Activated B cell treated with CpG ODN at 0.5 μM for 24 hours (primary cell): ENCODE measurements around the gene OCIAD2. TPM values are rescaled to one million over a fixed set of nuclear protein-coding genes. Genes with fewer than 3 reads are reported as not detected.
A peak's percentile ranks its signal among the peaks of the same experiment; 100 is the strongest.
"Not testable (repeated sequence)": the region's sequence is repeated elsewhere in the genome, so short reads cannot be mapped to it uniquely, and the experiment has no call there.

Experiments used
- ATAC-seq: fragments of 200-7000 bp; cut with Tn5 transposase; one replicate; pipeline ENCODE4 v1.10.0; 2021; ENCODE audit warnings: low read depth, mild to moderate bottlenecking, moderate library complexity
- CTCF ChIA-PET: fragments of 350-600 bp; sonication (Branson Sonifier 250); formaldehyde crosslinking; loops from one replicate; lab custom pipeline; 2021; ENCODE audit warnings: antibody characterized with exemption; lab: Charles Lee
- POLR2A ChIA-PET: fragments of 350-600 bp; sonication (Branson Sonifier 250); formaldehyde crosslinking; loops from one replicate; lab custom pipeline; 2021; ENCODE audit warnings: antibody characterized with exemption; lab: Charles Lee
- DNase-seq: peaks from one replicate; pipeline ENCODE4 v3.0.0; 2022
- H3K27ac Mint-ChIP-seq: one replicate; pipeline ENCODE4 v1.8.0; 2020; ENCODE audit warnings: mixed read lengths
- H3K27me3 Mint-ChIP-seq: one replicate; pipeline ENCODE4 v1.8.0; 2021; ENCODE audit warnings: mixed read lengths
- H3K36me3 Mint-ChIP-seq: one replicate; pipeline ENCODE4 v1.8.0; 2021; ENCODE audit warnings: low read depth, mixed read lengths
- H3K4me1 Mint-ChIP-seq: one replicate; pipeline ENCODE4 v1.8.0; 2021; ENCODE audit warnings: mixed read lengths
- H3K4me3 Mint-ChIP-seq: one replicate; pipeline ENCODE4 v1.8.0; 2020; ENCODE audit warnings: mild to moderate bottlenecking, mixed read lengths
- H3K9me3 Mint-ChIP-seq: one replicate; pipeline ENCODE4 v1.8.0; 2020; ENCODE audit warnings: mixed read lengths
- intact Hi-C: fragments of 100-400 bp; cut with micrococcal nuclease; formaldehyde crosslinking; loops from one replicate; pipeline ENCODE4 v1.15.1; 2024
- total RNA-seq: library from RNA; stranded (reverse); gene quantifications from 2 replicates; pipeline ENCODE4 v1.2.3, GENCODE V29; 2022
- TF ChIP-seq, protein P1 (sequence below): fragments of 200-600 bp; IDR thresholded peaks from one replicate; pipeline ENCODE4 v1.8.0; 2022; ENCODE audit warnings: antibody characterized with exemption, mild to moderate bottlenecking

Gene OCIAD2
- total RNA-seq, 1 donor from 2014 or later, result 38.3 TPM

DNA sequence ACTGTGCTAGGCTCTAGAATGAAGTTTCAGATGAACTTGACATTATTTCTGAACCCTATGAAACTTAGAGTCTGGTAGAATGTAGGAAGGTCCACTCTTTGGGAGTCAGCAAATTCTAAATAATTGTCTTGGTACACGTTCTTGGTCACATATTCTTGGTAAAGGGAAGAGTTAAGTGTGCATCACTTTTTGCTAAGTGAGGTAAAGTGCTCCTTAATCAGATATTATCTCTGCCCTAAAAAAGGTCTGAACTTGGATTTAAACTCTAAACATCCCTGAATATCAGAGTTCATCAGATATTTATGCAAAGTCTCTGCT is 7.2 kb downstream of the OCIAD2 start:
- DNase-seq, result no peak
- CTCF ChIA-PET, result no interaction called here
- Mint-ChIP-seq H3K36me3 (peaks cover 84% of the 10 kb centered on the region), H3K9me3 (no peaks in the 10 kb centered on the region), H3K4me1 (peaks cover 19% of the 10 kb centered on the region), H3K27ac (peak overlapping the region; percentile 62), H3K4me3 (peak overlapping the region; percentile 32), H3K27me3 (no peaks in the 10 kb centered on the region)
- TF ChIP-seq, protein P1, sequence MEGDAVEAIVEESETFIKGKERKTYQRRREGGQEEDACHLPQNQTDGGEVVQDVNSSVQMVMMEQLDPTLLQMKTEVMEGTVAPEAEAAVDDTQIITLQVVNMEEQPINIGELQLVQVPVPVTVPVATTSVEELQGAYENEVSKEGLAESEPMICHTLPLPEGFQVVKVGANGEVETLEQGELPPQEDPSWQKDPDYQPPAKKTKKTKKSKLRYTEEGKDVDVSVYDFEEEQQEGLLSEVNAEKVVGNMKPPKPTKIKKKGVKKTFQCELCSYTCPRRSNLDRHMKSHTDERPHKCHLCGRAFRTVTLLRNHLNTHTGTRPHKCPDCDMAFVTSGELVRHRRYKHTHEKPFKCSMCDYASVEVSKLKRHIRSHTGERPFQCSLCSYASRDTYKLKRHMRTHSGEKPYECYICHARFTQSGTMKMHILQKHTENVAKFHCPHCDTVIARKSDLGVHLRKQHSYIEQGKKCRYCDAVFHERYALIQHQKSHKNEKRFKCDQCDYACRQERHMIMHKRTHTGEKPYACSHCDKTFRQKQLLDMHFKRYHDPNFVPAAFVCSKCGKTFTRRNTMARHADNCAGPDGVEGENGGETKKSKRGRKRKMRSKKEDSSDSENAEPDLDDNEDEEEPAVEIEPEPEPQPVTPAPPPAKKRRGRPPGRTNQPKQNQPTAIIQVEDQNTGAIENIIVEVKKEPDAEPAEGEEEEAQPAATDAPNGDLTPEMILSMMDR, result no peak
- POLR2A ChIA-PET, result no interaction called here
- ATAC-seq, result no peak
- intact Hi-C loops, result no loop called here

DNA sequence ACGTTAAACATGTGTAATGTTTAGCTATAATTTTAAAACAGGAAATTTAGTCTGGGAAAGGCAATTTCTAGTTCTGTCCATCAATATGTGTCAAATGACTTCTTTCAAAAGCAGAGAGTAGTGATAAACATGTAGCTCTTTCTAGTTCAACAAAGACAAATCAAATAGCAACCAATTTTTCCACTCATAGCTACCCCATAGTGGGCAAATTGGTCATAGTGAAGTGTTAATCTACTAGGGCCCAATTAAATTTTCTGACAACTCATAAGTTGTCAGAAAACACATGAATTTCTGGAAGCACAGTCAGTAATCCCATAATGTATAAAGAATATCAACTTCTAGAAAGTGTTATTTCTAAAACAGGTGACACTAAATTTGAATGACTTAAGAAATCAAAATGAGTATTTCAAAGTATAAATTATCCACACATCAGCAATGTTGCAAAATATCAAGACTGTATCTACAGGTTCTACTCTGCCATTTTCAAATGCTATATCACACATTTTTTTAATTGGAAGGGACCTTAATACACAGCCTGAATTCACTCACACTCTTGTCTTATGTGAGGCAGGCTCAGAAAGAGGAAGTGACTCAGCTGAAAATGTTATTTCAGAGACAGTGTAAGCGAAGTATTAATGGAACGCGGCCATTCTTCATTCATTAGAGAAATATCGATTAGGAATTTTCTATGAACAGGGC is 7.7 kb downstream of the OCIAD2 start:
- Mint-ChIP-seq H3K27me3 (no peaks in the 10 kb centered on the region), H3K27ac (peak overlapping the region; percentile 62), H3K36me3 (peaks cover 85% of the 10 kb centered on the region), H3K4me3 (peak overlapping the region; percentile 32), H3K9me3 (no peaks in the 10 kb centered on the region), H3K4me1 (peaks cover 18% of the 10 kb centered on the region)
- ChIA-PET POLR2A (interaction anchor here (0.8 to 1.1 kb wide), 2 partner anchors 8 to 119 kb away, joined by 3 to 4 read pairs; partner anchors contain the start of genes FRYL and OCIAD2), CTCF (interaction anchor here (0.5 to 1.4 kb wide), 2 partner anchors 64 to 321 kb away, joined by 3 to 4 read pairs; no protein-coding TSS in a partner anchor)
- ATAC-seq, result peak; percentile 71
- TF ChIP-seq, protein P1, result no peak
- no peak for DNase-seq
- intact Hi-C loops, result no loop called here

DNA sequence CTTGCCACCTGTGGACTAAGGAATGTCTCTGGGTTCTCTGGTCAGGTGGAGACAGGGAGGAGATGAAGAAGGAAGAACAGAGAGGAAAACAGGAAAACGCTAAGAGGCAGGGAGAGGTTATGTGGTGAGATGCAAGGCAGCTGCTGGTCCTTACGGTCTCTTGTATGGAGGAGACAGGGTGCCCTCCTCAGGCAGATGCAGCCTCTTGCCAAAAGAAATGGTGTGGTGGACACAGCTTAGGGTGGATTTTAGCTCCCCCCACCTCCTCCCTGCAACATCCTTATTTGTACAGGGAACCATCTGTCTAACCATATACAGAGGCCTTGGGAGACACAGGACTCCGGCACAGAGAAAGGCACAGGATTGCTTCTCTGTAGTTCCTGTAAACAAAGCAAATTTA is 9.7 kb downstream of the OCIAD2 start:
- TF ChIP-seq, protein P1, result no peak
- H3K27ac Mint-ChIP-seq, result no peak overlapping the region
- no peak for ATAC-seq
- H3K4me3 Mint-ChIP-seq, result no peak overlapping the region
- DNase-seq, result no peak
- POLR2A ChIA-PET, result no interaction called here
- CTCF ChIA-PET, result no interaction called here
- intact Hi-C loops, result no loop called here
- H3K9me3 Mint-ChIP-seq, result no peaks in the 10 kb centered on the region
- no peaks in the 10 kb centered on the region for H3K27me3 Mint-ChIP-seq
- H3K4me1 Mint-ChIP-seq, result peaks cover 16% of the 10 kb centered on the region
- H3K36me3 Mint-ChIP-seq, result peaks cover 87% of the 10 kb centered on the region

DNA sequence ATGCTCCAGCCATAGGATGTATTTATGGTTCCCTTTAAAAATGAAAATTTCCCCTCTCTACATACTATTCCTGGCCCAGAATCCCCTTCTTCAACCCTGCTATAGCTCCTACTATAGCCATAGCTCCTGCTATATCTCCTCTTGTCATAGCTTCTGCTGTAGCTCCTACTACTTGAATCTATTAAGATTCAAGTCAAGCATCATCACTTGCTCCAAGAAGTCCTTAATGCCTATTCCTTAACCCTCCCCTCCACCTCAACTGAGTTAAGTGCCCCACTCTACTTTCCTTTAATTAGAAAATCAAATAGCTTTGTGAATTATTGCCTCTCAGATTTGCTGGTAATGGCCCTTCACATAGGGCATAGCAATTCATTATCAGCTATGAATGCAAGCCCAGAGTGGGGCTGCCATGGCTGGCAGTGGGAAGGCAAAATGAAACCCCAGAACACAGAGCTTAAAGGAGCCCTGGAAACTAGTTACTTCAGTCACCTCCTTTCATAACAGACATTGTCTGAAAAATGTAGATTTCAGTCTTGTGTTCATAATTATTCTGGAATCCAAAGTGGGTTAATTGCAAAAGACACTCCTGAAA is 15.4 kb downstream of the OCIAD2 start:
- DNase-seq (no peak), ATAC-seq (no peak)
- ChIA-PET POLR2A (no interaction called here), CTCF (no interaction called here)
- no peak overlapping the region for H3K27ac Mint-ChIP-seq
- intact Hi-C loops, result no loop called here
- peaks cover 71% of the 10 kb centered on the region for H3K36me3 Mint-ChIP-seq
- H3K27me3 Mint-ChIP-seq, result no peaks in the 10 kb centered on the region
- no peaks in the 10 kb centered on the region for H3K4me1 Mint-ChIP-seq
- H3K4me3 Mint-ChIP-seq, result no peak overlapping the region
- TF ChIP-seq, protein P1, result no peak
- H3K9me3 Mint-ChIP-seq, result peaks cover 6% of the 10 kb centered on the region

DNA sequence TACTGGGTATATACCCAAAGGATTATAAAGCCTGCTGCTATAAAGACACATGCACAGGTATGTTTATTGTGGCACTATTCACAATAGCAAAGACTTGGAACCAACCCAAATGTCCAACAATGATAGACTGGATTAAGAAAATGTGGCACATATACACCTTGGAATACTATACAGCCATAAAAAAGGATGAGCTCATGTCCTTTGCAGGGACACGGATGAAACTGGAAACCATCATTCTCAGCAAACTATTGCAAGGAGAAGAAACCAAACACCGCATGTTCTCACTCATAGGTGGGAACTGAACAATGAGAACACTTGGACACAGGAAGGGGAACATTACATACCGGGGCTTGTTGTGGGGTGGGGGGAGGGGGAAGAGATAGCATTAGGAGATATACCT is 16.8 kb downstream of the OCIAD2 start:
- intact Hi-C loops, H3K4me3 Mint-ChIP-seq, H3K27me3 Mint-ChIP-seq, ATAC-seq, DNase-seq, H3K9me3 Mint-ChIP-seq, H3K4me1 Mint-ChIP-seq, H3K27ac Mint-ChIP-seq, POLR2A ChIA-PET, CTCF ChIA-PET: not testable (repeated sequence)
- H3K36me3 Mint-ChIP-seq, result peaks cover 57% of the 10 kb centered on the region

DNA sequence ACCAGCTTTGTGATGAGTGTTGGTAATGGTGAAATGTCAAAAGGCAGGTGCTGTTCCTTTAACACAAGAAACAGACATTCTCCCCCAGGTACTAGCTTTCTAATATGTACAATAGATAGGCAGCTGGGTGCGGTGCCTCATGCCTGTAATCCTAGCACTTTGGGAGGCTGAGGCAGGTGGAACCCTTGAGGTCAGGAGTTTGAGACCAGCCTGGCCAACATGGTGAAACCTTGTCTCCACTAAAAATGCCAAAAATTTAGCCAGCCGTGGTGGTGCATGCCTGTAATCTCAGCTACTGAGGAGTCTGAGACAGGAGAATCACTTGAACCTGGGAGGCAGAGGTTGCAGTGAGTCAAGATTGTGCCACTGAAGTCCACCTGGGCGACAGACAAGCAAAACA is 24.9 kb downstream of the OCIAD2 start:
- DNase-seq, H3K4me3 Mint-ChIP-seq, POLR2A ChIA-PET, H3K27me3 Mint-ChIP-seq, H3K9me3 Mint-ChIP-seq, intact Hi-C loops, ATAC-seq, H3K4me1 Mint-ChIP-seq, CTCF ChIA-PET, H3K27ac Mint-ChIP-seq, H3K36me3 Mint-ChIP-seq: not testable (repeated sequence)
